AG10803 (cell line): ENCODE results near the gene DEDD2.

Experiments
- DNase-seq: peaks from one replicate; pipeline ENCODE4 v3.0.0; 2010; ENCODE audit warnings: low read depth
- H3K4me3 ChIP-seq: 2 replicates; pipeline ENCODE4 v1.5.1; 2011; ENCODE audit warnings: mild to moderate bottlenecking, low read length, control low read depth
- TF ChIP-seq, protein P1 (sequence below): conservative IDR thresholded peaks from 2 replicates; pipeline ENCODE4 v1.5.1; 2011; ENCODE audit warnings: mild to moderate bottlenecking, low read length, control low read depth, inconsistent platforms

Gene DEDD2

DNA sequence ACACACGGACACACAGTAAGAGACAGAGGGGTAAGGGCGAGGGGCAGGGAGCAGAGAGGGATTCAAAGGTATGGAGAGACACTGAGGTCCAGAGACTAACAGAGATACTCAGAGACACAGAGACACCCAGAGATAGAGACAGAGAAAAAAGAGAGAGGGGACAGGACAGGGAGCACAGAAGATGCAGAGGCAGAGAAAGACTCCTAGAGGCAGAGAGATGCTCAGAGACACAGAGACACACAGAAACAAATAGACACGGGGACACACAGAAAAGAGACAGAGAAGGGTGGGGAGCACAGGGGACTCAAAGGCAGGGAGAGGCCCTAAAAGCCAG, 39.8 kb downstream of the DEDD2 start:
- H3K4me3 ChIP-seq, result no peak overlapping the region
- TF ChIP-seq, protein P1, sequence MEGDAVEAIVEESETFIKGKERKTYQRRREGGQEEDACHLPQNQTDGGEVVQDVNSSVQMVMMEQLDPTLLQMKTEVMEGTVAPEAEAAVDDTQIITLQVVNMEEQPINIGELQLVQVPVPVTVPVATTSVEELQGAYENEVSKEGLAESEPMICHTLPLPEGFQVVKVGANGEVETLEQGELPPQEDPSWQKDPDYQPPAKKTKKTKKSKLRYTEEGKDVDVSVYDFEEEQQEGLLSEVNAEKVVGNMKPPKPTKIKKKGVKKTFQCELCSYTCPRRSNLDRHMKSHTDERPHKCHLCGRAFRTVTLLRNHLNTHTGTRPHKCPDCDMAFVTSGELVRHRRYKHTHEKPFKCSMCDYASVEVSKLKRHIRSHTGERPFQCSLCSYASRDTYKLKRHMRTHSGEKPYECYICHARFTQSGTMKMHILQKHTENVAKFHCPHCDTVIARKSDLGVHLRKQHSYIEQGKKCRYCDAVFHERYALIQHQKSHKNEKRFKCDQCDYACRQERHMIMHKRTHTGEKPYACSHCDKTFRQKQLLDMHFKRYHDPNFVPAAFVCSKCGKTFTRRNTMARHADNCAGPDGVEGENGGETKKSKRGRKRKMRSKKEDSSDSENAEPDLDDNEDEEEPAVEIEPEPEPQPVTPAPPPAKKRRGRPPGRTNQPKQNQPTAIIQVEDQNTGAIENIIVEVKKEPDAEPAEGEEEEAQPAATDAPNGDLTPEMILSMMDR, result no peak

DNA sequence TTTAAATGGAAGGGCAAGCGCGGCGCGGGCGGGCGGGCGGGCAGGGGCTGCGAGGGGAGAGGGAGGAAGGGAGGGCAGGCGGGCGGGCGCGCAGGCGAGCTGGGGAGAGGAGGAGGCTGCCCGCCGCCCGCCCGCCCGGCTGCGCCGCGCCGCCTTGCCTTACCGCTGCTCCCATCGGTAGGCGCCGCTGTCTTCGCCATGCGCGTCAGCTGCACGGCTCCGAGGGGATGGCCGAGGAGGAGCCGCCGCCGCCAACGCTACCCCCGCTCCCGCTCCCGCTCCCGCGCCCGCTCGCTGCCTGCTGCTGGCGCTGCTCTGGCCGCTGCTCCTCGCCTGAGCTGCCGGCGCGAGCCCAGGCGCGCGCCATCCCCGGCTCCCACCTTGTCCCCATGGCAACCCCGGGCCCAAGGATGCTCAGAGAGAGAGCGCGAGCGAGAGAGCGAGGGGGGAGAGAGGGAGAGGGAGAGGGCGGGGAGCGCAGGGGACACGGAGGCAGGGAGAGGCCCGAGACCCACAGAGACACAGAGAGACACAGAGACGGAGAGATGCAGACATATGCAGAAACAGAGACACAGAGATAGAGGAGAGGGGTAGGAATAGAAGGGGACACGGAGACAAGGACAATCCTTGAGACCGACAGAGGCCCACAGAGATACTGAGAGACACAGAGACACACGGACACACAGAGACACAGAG, 40.3 kb downstream of the DEDD2 start:
- TF ChIP-seq, protein P1, result peak; percentile 35
- peak; percentile 73 for DNase-seq
- H3K4me3 ChIP-seq, result peak overlapping the region; percentile 60

More for the DNA sequence above, 39.8 kb downstream of the DEDD2 start:
- no peak for DNase-seq

DNA sequence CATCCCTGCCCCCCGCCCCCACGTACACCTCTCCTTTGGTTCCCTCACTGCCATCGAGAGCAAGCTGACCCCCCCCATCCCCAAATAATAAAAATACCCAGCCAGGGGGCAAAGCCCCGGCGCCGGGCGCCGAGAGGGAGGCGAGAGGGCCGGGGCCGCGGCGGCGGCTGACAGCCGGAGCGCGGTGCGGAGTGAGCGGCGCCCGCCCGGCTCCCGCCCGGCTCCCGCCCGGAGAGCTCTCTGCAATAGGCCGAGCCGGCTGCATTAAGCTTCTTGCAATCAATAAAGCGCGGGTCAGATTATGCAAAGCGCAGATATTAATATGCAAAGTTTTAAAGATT, 40.9 kb downstream of the DEDD2 start:
- DNase-seq, result no peak
- TF ChIP-seq, protein P1, result no peak
- H3K4me3 ChIP-seq, result peak overlapping the region; percentile 60

DNA sequence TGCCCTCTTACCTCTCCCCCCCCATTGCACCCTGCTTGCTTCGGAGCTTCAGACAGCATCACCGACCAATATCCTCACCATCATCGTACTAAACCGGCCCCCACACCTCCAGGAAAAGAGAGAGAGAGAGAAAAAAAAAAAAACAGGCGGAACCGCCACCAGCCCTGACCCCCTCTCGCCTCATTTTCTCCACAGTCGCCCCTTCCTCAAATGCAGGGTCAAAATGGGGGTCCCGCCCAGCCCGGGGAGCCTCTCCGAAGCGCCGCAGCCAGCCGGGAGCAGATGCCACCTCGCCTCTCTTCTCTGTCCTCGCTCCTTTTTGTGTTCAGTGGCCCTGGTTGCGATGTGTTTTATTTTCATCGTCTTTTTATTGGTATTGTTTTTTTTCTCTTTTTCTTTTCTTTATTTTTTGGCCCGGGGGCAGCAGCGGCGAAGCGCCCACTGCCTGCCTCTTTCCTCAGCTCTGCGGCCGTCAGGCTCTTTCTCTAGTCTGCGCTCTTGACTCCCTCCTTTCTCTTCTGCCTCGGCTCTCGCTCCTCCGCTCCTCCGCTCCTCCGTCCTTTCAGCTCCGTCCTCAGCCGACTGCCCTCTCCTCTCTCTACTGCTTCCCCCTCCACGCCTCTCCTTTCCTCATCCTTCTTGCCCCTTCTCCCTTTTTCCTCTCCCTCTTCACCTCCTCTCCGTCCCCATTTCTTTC, 41.4 kb downstream of the DEDD2 start:
- TF ChIP-seq, protein P1, result no peak
- H3K4me3 ChIP-seq, result peak overlapping the region; percentile 60
- DNase-seq, result peak; percentile 27

DNA sequence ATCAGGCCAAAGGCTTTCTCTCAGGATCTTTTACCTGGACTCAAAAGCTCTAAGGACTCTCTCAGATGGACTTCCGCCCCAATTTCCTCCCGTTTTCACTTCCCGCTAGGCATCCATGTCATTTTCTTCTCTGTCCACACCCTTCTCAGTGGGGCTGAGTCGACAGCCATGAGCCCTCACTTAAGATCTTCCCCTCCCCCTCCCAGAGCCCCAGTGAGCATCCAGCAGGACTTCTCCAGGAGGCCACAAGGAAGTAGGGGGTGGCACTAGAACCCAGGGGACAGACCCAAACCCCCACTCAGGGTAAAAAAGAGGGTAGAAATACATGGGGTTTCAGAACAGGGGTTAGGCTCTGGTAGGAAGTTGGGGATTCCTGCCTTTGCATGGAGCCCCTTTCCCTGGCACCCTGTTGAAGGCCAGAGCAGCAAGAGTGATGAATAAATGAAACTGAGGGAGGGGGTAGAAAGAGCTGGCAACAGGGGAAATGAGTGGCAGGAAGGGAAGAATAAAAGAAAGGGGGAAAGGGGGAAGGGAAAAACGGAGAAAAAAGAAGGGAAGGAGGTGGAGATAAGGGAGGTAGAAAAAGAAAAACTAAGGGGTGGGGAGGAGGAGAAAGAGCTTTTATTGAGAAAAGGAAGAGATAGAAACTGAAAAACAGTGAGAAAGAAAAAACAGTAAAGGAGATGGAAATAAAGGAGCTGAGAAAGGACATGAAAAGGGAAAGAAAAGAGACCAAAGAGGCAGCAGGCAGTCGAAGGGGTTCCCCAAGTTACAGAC, 42.3 kb downstream of the DEDD2 start:
- no peak overlapping the region for H3K4me3 ChIP-seq
- DNase-seq, result no peak

DNA sequence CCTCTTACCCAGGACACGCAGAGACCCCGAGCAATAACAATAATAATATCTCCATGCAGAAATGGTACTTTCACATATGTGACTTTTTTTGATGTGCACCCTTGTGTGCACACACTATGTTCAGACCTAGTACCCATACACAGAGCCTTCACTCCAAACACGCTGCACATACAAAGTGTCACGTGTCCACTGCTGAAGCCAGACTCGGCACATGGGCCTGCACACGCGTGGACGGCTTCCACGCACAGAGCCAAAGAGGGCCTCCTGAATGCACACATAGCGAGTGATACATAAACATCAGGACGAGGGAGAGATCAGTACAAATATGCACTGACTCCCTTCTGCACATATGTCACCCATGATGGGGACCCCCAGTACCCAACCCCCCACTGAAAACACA, 43.3 kb downstream of the DEDD2 start:
- no peak overlapping the region for H3K4me3 ChIP-seq
- no peak for DNase-seq

More for the DNA sequence above, 42.3 kb downstream of the DEDD2 start:
- TF ChIP-seq, protein P1, result no peak

More for the DNA sequence above, 43.3 kb downstream of the DEDD2 start:
- TF ChIP-seq, protein P1, result no peak
